HCT116 (cell line): ENCODE measurements around the gene PDZRN4.

ENCODE experiments used
- ATF3 ChIP-seq: IDR thresholded peaks from 2 replicates; pipeline ENCODE4 v1.6.1; 2012
- EZH2 ChIP-seq: fragments of 200-600 bp; sonication (generic); IDR thresholded peaks from 2 replicates; pipeline ENCODE4 v1.6.1; 2017; ENCODE audit warnings: antibody characterized with exemption, mixed run types
- EZH2phosphoT487 ChIP-seq: fragments of 200-600 bp; IDR thresholded peaks from 2 replicates; pipeline ENCODE4 v1.6.1; 2018; ENCODE audit warnings: antibody characterized with exemption, borderline replicate concordance
- POLR2A ChIP-seq: IDR thresholded peaks from 2 replicates; pipeline ENCODE4 v1.7.0; 2011; ENCODE audit warnings: borderline replicate concordance; ENCODE audit not compliant: insufficient read depth, insufficient read length; ENCODE audit errors: extremely low read depth
- POLR2AphosphoS5 ChIP-seq: IDR thresholded peaks from 2 replicates; pipeline ENCODE4 v1.6.1; 2011; ENCODE audit warnings: mild to moderate bottlenecking, low read depth, low read length, moderate library complexity
- RAD21 ChIP-seq: IDR thresholded peaks from 2 replicates; pipeline ENCODE4 v1.6.1; 2012; ENCODE audit warnings: low read depth, mild to moderate bottlenecking
- REST ChIP-seq: IDR thresholded peaks from 2 replicates; pipeline ENCODE4 v1.6.1; 2012; ENCODE audit warnings: low read depth
- TCF7L2 ChIP-seq: IDR thresholded peaks from 2 replicates; pipeline ENCODE4 v1.7.0; 2011; ENCODE audit warnings: borderline replicate concordance, inconsistent platforms; ENCODE audit not compliant: insufficient read depth, insufficient read length; ENCODE audit errors: extremely low read depth
- ZFX ChIP-seq: fragments of 450-650 bp; IDR thresholded peaks from 2 replicates; pipeline ENCODE4 v1.6.1; 2017
- TF ChIP-seq, protein P1 (sequence below), 3 experiments: fragments of 200-600 bp in 1 of 3; sonication (generic) in 1 of 3; IDR thresholded peaks in 2 of 3; conservative IDR thresholded peaks in 1 of 3; 2 replicates each; pipeline ENCODE4 v1.5.1; 2012 to 2017; ENCODE audit warnings: low read depth in 2 of 3, low read length in 2 of 3, antibody characterized with exemption in 1 of 3, borderline replicate concordance in 1 of 3, control low read depth in 1 of 3, mild to moderate bottlenecking in 1 of 3, mixed read lengths in 1 of 3, mixed run types in 1 of 3, moderate library complexity in 1 of 3; ENCODE audit not compliant: insufficient read depth in 1 of 3
- TF ChIP-seq, protein P2 (sequence below): IDR thresholded peaks from 2 replicates; pipeline ENCODE4 v1.6.1; 2012
- TF ChIP-seq, protein P3 (sequence below): IDR thresholded peaks from 2 replicates; pipeline ENCODE4 v1.6.1; 2011; ENCODE audit warnings: mild to moderate bottlenecking, low read length, moderate library complexity; ENCODE audit not compliant: insufficient replicate concordance; ENCODE audit errors: extremely low read depth

DNA sequence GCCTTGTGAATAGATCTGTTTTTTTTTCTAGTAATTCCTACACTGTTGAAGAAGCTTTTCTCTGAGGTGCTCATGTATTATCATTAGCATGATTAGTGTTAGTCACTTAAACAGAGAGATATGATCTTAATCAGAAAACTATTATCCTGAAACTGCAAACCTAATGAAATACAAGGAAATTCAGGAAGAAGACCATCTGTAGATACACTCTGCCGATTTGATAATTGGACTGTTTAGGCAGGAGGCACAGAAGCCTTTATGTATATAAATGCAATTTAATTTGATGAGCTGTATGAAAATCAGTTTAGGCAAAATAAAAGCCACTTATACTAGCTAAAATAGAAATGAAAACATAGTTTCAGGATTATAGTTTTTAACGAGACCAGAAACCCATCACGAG lies 23.3 kb downstream of the PDZRN4 start:
- TF ChIP-seq RAD21 (no peak), ZFX (no peak), ATF3 (no peak), TCF7L2 (no peak), POLR2A (no peak), EZH2phosphoT487 (no peak), POLR2AphosphoS5 (no peak), EZH2 (no peak), REST (no peak)
- TF ChIP-seq, protein P1, sequence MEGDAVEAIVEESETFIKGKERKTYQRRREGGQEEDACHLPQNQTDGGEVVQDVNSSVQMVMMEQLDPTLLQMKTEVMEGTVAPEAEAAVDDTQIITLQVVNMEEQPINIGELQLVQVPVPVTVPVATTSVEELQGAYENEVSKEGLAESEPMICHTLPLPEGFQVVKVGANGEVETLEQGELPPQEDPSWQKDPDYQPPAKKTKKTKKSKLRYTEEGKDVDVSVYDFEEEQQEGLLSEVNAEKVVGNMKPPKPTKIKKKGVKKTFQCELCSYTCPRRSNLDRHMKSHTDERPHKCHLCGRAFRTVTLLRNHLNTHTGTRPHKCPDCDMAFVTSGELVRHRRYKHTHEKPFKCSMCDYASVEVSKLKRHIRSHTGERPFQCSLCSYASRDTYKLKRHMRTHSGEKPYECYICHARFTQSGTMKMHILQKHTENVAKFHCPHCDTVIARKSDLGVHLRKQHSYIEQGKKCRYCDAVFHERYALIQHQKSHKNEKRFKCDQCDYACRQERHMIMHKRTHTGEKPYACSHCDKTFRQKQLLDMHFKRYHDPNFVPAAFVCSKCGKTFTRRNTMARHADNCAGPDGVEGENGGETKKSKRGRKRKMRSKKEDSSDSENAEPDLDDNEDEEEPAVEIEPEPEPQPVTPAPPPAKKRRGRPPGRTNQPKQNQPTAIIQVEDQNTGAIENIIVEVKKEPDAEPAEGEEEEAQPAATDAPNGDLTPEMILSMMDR (IDR thresholded peaks at IDR 0.05 in 2 of 3, conservative IDR thresholded peaks at IDR 0.05 in 1 of 3; ENCODE audit: borderline replicate concordance in 1 of 3, insufficient read depth in 1 of 3, low read depth in 2 of 3, low read length in 2 of 3) = no peak
- TF ChIP-seq, protein P2, sequence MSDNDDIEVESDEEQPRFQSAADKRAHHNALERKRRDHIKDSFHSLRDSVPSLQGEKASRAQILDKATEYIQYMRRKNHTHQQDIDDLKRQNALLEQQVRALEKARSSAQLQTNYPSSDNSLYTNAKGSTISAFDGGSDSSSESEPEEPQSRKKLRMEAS = no peak
- TF ChIP-seq, protein P3, sequence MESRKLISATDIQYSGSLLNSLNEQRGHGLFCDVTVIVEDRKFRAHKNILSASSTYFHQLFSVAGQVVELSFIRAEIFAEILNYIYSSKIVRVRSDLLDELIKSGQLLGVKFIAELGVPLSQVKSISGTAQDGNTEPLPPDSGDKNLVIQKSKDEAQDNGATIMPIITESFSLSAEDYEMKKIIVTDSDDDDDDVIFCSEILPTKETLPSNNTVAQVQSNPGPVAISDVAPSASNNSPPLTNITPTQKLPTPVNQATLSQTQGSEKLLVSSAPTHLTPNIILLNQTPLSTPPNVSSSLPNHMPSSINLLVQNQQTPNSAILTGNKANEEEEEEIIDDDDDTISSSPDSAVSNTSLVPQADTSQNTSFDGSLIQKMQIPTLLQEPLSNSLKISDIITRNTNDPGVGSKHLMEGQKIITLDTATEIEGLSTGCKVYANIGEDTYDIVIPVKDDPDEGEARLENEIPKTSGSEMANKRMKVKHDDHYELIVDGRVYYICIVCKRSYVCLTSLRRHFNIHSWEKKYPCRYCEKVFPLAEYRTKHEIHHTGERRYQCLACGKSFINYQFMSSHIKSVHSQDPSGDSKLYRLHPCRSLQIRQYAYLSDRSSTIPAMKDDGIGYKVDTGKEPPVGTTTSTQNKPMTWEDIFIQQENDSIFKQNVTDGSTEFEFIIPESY = no peak
